ENCODE measurements around the gene CCDC3.

Gene CCDC3

GRCh38 chr10:12919574-12919973, 81.9 kb downstream of the CCDC3 start:
- DNase-seq, result no peak

GRCh38 chr10:12916587-12916986, 84.9 kb downstream of the CCDC3 start:
- DNase-seq, result no peak

GRCh38 chr10:12915637-12916168, 85.8 kb downstream of the CCDC3 start:
- DNase-seq, result no peak

- no peak for DNase-seq
These were observed 87.4 kb downstream of the CCDC3 start for GRCh38 chr10:12914111-12914510.

GRCh38 chr10:12911795-12912194, 89.7 kb downstream of the CCDC3 start:
- DNase-seq, result no peak

- no peak for DNase-seq
These were observed 90.7 kb downstream of the CCDC3 start for GRCh38 chr10:12910835-12911234.

- DNase-seq, result no peak
These were observed 91.7 kb downstream of the CCDC3 start for GRCh38 chr10:12909836-12910185.

GRCh38 chr10:12909182-12909835, 92.2 kb downstream of the CCDC3 start:
- no peak for DNase-seq

- no peak for DNase-seq
These were observed 92.7 kb downstream of the CCDC3 start for GRCh38 chr10:12908773-12909172.

GRCh38 chr10:12907656-12908055, 93.9 kb downstream of the CCDC3 start:
- peak; percentile 19 for DNase-seq

GRCh38 chr10:12906051-12906541, 95.4 kb downstream of the CCDC3 start:
- no peak for DNase-seq

- no peak for DNase-seq
These were observed 96.4 kb downstream of the CCDC3 start for GRCh38 chr10:12905067-12905466.

GRCh38 chr10:12902851-12903358, 98.6 kb downstream of the CCDC3 start:
- no peak for DNase-seq

GRCh38 chr10:12902135-12902572, 99.4 kb downstream of the CCDC3 start:
- DNase-seq, result peak; percentile 43

GRCh38 chr10:12899546-12899945, 102.0 kb downstream of the CCDC3 start:
- no peak for DNase-seq

- DNase-seq, result no peak
These were observed 103.2 kb downstream of the CCDC3 start for GRCh38 chr10:12898271-12898670.

- DNase-seq, result no peak
These were observed 104.2 kb downstream of the CCDC3 start for GRCh38 chr10:12897278-12897677.

GRCh38 chr10:12896251-12896650, 105.3 kb downstream of the CCDC3 start:
- DNase-seq, result no peak

- DNase-seq, result no peak
These were observed 108.6 kb downstream of the CCDC3 start for GRCh38 chr10:12892924-12893323.

GRCh38 chr10:12890958-12891357, 110.6 kb downstream of the CCDC3 start:
- DNase-seq, result no peak

- no peak for DNase-seq
These were observed 113.0 kb downstream of the CCDC3 start for GRCh38 chr10:12888470-12888869.

GRCh38 chr10:12887780-12888179, 113.7 kb downstream of the CCDC3 start:
- no peak for DNase-seq

- no peak for DNase-seq
These were observed 116.7 kb downstream of the CCDC3 start for GRCh38 chr10:12884851-12885250.

GRCh38 chr10:12880423-12880822, 121.1 kb downstream of the CCDC3 start:
- DNase-seq, result no peak

- no peak for DNase-seq
These were observed 124.4 kb downstream of the CCDC3 start for GRCh38 chr10:12877150-12877549.
